ENCODE results near the gene BCAT1.

BCAT1 gene

DNA sequence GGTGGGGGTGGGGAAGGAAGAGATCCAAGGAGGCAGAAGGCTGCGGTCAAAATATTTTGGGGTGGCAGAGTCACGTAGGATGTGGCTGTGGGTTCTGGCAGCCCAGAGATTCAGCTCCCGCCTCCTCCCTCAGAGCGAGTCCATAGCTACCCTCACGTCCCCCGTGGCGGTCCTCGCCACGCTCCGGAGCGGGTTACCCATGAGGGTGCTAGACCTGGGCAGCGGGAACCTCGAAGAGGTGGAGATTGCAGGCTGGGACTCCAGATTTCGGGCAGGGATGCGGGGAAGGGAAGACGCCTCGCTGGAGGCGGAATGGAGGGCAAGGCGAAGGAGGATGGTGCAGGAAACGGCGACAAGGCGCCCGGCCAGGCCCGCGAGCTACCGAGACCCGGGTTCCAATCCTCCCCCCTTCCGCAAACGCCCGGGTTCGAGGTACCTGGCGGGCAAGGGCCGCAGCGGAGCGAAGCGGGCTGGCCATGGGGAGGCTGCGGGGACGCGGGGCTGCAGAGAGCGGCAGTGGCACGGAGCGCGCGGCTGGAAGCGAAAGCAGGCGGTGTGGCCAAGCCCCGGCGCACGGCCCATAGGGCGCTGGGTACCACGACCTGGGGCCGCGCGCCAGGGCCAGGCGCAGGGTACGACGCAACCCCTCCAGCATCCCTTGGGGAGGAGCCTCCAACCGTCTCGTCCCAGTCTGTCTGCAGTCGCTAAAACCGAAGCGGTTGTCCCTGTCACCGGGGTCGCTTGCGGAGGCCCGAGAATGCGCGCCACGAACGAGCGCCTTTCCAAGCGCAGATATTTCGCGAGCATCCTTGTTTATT, 46.2 kb downstream of the BCAT1 start:
- Histone ChIP-seq H3K4me1 (ENCODE audit: control insufficient read depth, low read length) (peaks cover 15% of the 10 kb centered on the region), H3K4me3 (ENCODE audit: low read length) (no peak overlapping the region), H3K27ac (ENCODE audit: low read depth, low read length) (no peak overlapping the region), H3F3A (ENCODE audit: control insufficient read depth, insufficient read depth) (no peaks in the 10 kb centered on the region), H4K20me1 (ENCODE audit: control insufficient read depth, insufficient read depth, low read depth, low read length) (no peaks in the 10 kb centered on the region), H3K4me2 (ENCODE audit: low read length) (no peak overlapping the region), H3K36me3 (ENCODE audit: control insufficient read depth, low read length) (peaks cover 54% of the 10 kb centered on the region), H3K9me3 (ENCODE audit: control insufficient read depth, insufficient read depth, low read length) (no peaks in the 10 kb centered on the region), H3K27me3 (ENCODE audit: control insufficient read depth, low read length) (no peaks in the 10 kb centered on the region), H3K79me2 (ENCODE audit: control insufficient read depth, low read length) (peaks cover 91% of the 10 kb centered on the region), H3K9me2 (replicated peaks; ENCODE audit: control insufficient read depth, low read length) (no peaks in the 10 kb centered on the region)
- no peak for TF ChIP-seq EZH2phosphoT487 (IDR thresholded peaks at IDR 0.05; ENCODE audit: borderline replicate concordance, low read length)
- TF ChIP-seq, protein P1, sequence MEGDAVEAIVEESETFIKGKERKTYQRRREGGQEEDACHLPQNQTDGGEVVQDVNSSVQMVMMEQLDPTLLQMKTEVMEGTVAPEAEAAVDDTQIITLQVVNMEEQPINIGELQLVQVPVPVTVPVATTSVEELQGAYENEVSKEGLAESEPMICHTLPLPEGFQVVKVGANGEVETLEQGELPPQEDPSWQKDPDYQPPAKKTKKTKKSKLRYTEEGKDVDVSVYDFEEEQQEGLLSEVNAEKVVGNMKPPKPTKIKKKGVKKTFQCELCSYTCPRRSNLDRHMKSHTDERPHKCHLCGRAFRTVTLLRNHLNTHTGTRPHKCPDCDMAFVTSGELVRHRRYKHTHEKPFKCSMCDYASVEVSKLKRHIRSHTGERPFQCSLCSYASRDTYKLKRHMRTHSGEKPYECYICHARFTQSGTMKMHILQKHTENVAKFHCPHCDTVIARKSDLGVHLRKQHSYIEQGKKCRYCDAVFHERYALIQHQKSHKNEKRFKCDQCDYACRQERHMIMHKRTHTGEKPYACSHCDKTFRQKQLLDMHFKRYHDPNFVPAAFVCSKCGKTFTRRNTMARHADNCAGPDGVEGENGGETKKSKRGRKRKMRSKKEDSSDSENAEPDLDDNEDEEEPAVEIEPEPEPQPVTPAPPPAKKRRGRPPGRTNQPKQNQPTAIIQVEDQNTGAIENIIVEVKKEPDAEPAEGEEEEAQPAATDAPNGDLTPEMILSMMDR (IDR thresholded peaks at IDR 0.05; ENCODE audit: low read depth, low read length, poor library complexity, severe bottlenecking): no peak

DNA sequence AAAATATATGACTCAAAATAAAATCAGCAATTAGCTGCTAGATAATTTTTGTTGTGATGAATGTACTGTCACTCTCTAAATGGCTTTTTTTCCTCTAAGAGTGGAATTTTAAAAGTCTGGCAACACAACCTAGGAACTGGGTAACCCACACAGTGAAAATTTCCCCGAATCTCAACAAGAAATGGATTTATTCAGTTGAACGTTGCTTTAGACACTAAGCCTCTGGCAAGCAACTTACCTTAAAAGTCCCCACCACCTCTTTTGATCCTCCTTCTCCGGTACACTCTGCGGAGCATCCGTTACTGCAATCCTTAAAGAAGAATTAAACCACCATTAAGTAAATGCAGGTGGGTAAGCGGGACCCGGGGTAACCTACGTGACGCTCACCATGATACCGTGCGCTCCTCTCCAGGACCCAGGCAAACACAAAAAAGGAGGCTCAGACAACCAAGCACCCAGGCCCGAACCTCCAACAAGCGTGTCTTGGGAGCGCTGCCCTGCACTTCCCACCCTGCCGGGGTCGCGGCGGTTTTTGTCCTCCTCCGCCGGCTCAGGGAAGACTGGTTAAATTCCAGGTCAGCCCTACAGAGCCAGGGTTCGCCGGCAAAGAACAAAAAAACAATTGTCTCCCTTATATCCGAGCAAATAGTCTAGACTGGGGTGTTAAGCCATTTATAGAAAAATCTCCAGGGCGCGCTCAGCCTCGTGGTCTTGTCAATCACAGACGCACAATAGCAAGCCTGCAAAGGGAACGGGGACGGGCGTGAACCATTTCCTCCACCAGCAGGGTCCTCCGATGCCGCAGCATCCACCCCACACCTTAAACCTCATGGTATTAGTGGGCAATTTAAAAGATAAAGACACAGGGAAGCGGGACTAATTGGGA, 47.1 kb downstream of the BCAT1 start:
- Histone ChIP-seq H3K9me3 (ENCODE audit: control insufficient read depth, insufficient read depth, low read length) (no peaks in the 10 kb centered on the region), H3F3A (ENCODE audit: control insufficient read depth, insufficient read depth) (no peaks in the 10 kb centered on the region), H4K20me1 (ENCODE audit: control insufficient read depth, insufficient read depth, low read depth, low read length) (no peaks in the 10 kb centered on the region), H3K4me2 (ENCODE audit: low read length) (no peak overlapping the region), H3K79me2 (ENCODE audit: control insufficient read depth, low read length) (peaks cover 82% of the 10 kb centered on the region), H3K4me1 (ENCODE audit: control insufficient read depth, low read length) (peaks cover 13% of the 10 kb centered on the region), H3K27me3 (ENCODE audit: control insufficient read depth, low read length) (no peaks in the 10 kb centered on the region), H3K9me2 (replicated peaks; ENCODE audit: control insufficient read depth, low read length) (no peaks in the 10 kb centered on the region), H3K27ac (ENCODE audit: low read depth, low read length) (no peak overlapping the region), H3K4me3 (ENCODE audit: low read length) (no peak overlapping the region), H3K36me3 (ENCODE audit: control insufficient read depth, low read length) (peaks cover 55% of the 10 kb centered on the region)
- TF ChIP-seq, protein P1 (IDR thresholded peaks at IDR 0.05; ENCODE audit: low read depth, low read length, poor library complexity, severe bottlenecking): no peak
- TF ChIP-seq EZH2phosphoT487 (IDR thresholded peaks at IDR 0.05; ENCODE audit: borderline replicate concordance, low read length): no peak

DNA sequence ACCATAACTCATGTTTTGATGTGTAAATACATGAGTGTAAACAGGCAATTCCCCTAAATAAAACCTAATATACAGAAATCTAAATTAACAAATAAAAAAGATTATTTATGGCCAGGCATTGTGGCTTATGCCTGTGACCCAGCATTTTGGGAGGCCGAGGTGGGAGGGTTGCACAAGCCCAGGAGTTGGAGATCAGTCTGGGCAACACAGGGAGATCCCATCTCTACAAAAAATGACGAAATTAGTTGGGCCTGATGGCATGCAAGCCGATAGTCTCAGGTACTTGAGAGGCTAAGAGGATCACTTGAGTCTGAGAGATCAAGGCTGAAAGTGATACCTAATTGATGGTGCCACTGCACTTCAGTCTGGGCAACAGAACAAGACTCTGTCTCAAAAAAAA, 48.7 kb downstream of the BCAT1 start:
- H3K4me1 ChIP-seq (ENCODE audit: control insufficient read depth, low read length): peaks cover under 1% of the 10 kb centered on the region
- H4K20me1 ChIP-seq (ENCODE audit: control insufficient read depth, insufficient read depth, low read depth, low read length): no peaks in the 10 kb centered on the region
- peaks cover 72% of the 10 kb centered on the region for H3K79me2 ChIP-seq (ENCODE audit: control insufficient read depth, low read length)
- no peaks in the 10 kb centered on the region for H3K27me3 ChIP-seq (ENCODE audit: control insufficient read depth, low read length)
- H3K27ac ChIP-seq (ENCODE audit: low read depth, low read length): no peak overlapping the region
- H3K4me2 ChIP-seq (ENCODE audit: low read length): no peak overlapping the region
- H3K4me3 ChIP-seq (ENCODE audit: low read length): no peak overlapping the region
- no peaks in the 10 kb centered on the region for H3K9me2 ChIP-seq (replicated peaks; ENCODE audit: control insufficient read depth, low read length)
- H3K36me3 ChIP-seq (ENCODE audit: control insufficient read depth, low read length): peaks cover 57% of the 10 kb centered on the region
- TF ChIP-seq EZH2phosphoT487 (IDR thresholded peaks at IDR 0.05; ENCODE audit: borderline replicate concordance, low read length): no peak
- TF ChIP-seq, protein P1 (IDR thresholded peaks at IDR 0.05; ENCODE audit: low read depth, low read length, poor library complexity, severe bottlenecking): no peak
- no peaks in the 10 kb centered on the region for H3F3A ChIP-seq (ENCODE audit: control insufficient read depth, insufficient read depth)
- no peaks in the 10 kb centered on the region for H3K9me3 ChIP-seq (ENCODE audit: control insufficient read depth, insufficient read depth, low read length)

Measured in DOHH2 (cell line).